ENCODE measurements around the gene C2orf80. TPM values are rescaled to one million over a fixed set of nuclear protein-coding genes. Genes with fewer than 3 reads are reported as not detected.

C2orf80 gene
- total and polyA plus RNA-seq, 2 donors (not counting 3 experiments of a cell fraction or from before 2014, with no cell fraction given), result not detected

DNA sequence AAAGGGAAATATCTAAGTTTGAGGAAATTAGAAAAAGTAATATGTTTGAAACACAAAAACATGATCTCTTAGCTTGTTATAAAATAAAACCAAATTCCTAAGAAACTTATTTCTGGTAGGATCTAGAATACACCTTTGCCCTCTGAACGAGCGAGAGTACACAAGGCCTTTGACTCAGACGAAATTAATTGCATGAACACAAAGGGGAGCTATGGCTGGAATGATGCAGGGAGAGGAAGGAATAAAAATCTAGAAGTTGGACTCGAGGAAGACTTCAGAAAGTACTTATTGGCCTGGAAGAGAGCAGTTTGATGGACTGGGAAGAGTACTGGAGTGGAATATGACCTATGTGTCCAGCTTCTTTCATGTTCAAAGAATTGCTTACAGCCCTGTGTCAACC lies 64.6 kb downstream of the C2orf80 start:
- dilution Hi-C loops (cut with MboI; ENCODE audit: extremely low pct_ligation_motif_present, low sequenced_read_pairs) (no loop called here), intact Hi-C loops (cut with micrococcal nuclease) (no loop called here)
- no TSS peak for BruUV-seq (replicated peaks)
- no peaks in the 10 kb centered on the region for H3K79me2 ChIP-seq (ENCODE audit: control insufficient read depth, insufficient read depth, low read length)
- ChIA-PET POLR2A (no interaction called here), CTCF (interaction anchor here (1.2 kb wide), 1 partner anchor 379 kb away, joined by 3 read pairs; no protein-coding TSS in a partner anchor)
- no peak overlapping the region for H3K4me3 ChIP-seq (replicated peaks in 1 of 3; ENCODE audit: insufficient read depth in 1 of 3, low read depth in 1 of 3, low read length in 3 of 3)
- peaks cover 9 to 23% of the 10 kb centered on the region in 2 experiments for H3K27me3 ChIP-seq (ENCODE audit: control insufficient read depth in 2 of 2, insufficient read depth in 2 of 2, low read length in 2 of 2)
- no peak for FAIRE-seq
- H3K36me3 ChIP-seq (ENCODE audit: control insufficient read depth in 2 of 2, extremely low read depth in 1 of 2, insufficient read depth in 2 of 2, low read length in 2 of 2), result no peaks in the 10 kb centered on the region
- H3K9me3 ChIP-seq (replicated peaks; ENCODE audit: control insufficient read depth, insufficient read depth, low read length), result no peaks in the 10 kb centered on the region
- no peaks in the 10 kb centered on the region for H4K20me1 ChIP-seq (replicated peaks; ENCODE audit: control insufficient read depth, extremely low read depth, insufficient read depth, low read length)
- no peak overlapping the region for H3K27ac ChIP-seq (ENCODE audit: insufficient read depth, low read depth, low read length)
- no peaks in the 10 kb centered on the region for H3K4me1 ChIP-seq (ENCODE audit: control insufficient read depth, extremely low read depth, insufficient read depth, low read length)
- H3K4me2 ChIP-seq (ENCODE audit: insufficient read depth, low read length), result no peak overlapping the region
- no peaks in the 10 kb centered on the region for H3K9me1 ChIP-seq (replicated peaks; ENCODE audit: control insufficient read depth, extremely low read depth, insufficient read depth, low read length)
- no peak for DNase-seq (ENCODE audit: low read depth, low spot score)
- H3K9ac ChIP-seq (replicated peaks; ENCODE audit: extremely low read depth, insufficient read depth, low read length), result no peak overlapping the region
- TF ChIP-seq, protein P1, sequence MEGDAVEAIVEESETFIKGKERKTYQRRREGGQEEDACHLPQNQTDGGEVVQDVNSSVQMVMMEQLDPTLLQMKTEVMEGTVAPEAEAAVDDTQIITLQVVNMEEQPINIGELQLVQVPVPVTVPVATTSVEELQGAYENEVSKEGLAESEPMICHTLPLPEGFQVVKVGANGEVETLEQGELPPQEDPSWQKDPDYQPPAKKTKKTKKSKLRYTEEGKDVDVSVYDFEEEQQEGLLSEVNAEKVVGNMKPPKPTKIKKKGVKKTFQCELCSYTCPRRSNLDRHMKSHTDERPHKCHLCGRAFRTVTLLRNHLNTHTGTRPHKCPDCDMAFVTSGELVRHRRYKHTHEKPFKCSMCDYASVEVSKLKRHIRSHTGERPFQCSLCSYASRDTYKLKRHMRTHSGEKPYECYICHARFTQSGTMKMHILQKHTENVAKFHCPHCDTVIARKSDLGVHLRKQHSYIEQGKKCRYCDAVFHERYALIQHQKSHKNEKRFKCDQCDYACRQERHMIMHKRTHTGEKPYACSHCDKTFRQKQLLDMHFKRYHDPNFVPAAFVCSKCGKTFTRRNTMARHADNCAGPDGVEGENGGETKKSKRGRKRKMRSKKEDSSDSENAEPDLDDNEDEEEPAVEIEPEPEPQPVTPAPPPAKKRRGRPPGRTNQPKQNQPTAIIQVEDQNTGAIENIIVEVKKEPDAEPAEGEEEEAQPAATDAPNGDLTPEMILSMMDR (IDR thresholded peaks at IDR 0.05; ENCODE audit: extremely low read depth in 1 of 2, insufficient read depth in 1 of 2, low read depth in 1 of 2, low read length in 2 of 2), result no peak
- no peak for TF ChIP-seq POLR2AphosphoS5 (IDR thresholded peaks at IDR 0.05; ENCODE audit: insufficient read depth, low read depth, low read length)
- no peak for TF ChIP-seq POLR2A (IDR thresholded peaks at IDR 0.05; ENCODE audit: low read depth, low read length)
- TF ChIP-seq, protein P2, sequence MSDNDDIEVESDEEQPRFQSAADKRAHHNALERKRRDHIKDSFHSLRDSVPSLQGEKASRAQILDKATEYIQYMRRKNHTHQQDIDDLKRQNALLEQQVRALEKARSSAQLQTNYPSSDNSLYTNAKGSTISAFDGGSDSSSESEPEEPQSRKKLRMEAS (IDR thresholded peaks at IDR 0.05; ENCODE audit: insufficient read depth, insufficient read length), result no peak
- TF ChIP-seq FOS (IDR thresholded peaks at IDR 0.05; ENCODE audit: borderline replicate concordance, insufficient read depth, low read length), result no peak
- TF ChIP-seq GATA2 (IDR thresholded peaks at IDR 0.05; ENCODE audit: insufficient read depth, insufficient read length, low read depth, low read length), result no peak
- no peak for TF ChIP-seq EZH2 (IDR thresholded peaks at IDR 0.05; ENCODE audit: borderline replicate concordance, low read depth, low read length, severe bottlenecking)
- no peak for TF ChIP-seq JUN (IDR thresholded peaks at IDR 0.05; ENCODE audit: borderline replicate concordance, insufficient read depth, insufficient read length, low read depth)
- TF ChIP-seq MYC (IDR thresholded peaks at IDR 0.05; ENCODE audit: low read depth, low read length), result no peak
- H2AFZ ChIP-seq (ENCODE audit: low read depth, low read length), result no peak overlapping the region
